DND-41 (cell line): Measurements from ENCODE around the gene KCND1.

ENCODE experiments used
- CTCF ChIP-seq: IDR thresholded peaks from 2 replicates; pipeline ENCODE4 v1.5.1; 2012; ENCODE audit warnings: borderline replicate concordance, low read length, moderate library complexity, mild to moderate bottlenecking; ENCODE audit not compliant: poor library complexity, severe bottlenecking; ENCODE audit errors: extremely low read depth
- EZH2 ChIP-seq: IDR thresholded peaks from 3 replicates; pipeline ENCODE4 v1.6.1; 2012; ENCODE audit warnings: borderline replicate concordance, low read depth, mild to moderate bottlenecking, moderate library complexity, low read length, inconsistent platforms; ENCODE audit not compliant: severe bottlenecking

GRCh38 chrX:49019599-49020249 is 48.1 kb upstream of the KCND1 start:
- TF ChIP-seq CTCF (no peak), EZH2 (no peak)
